ENCODE results near the gene SMG6.
A peak's percentile ranks its signal among the peaks of the same experiment; 100 is the strongest.

SMG6 gene

DNA sequence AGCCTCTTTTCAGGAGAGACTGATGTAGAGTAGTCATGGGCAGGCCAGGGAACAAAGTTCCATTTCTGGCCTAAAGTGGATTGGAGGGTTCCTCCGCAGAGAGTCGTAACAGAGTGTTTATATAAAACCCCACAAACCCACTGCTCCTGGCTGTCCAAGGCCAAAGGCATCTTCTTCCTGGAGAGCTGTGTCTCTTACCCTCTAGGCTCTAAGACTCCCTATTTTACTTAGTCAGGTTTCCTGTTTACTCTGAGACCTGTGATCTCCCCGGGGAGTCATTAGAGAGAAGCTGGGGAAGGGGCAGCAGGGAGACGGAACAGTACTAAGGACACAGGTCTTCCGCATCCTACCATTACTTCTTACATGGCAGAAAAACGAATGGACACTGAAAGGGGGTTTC lies 179.2 kb downstream of the SMG6 start:
- no peak for DNase-seq (ENCODE audit: extremely low spot score, insufficient read length, low read depth)
- FAIRE-seq, result no peak

DNA sequence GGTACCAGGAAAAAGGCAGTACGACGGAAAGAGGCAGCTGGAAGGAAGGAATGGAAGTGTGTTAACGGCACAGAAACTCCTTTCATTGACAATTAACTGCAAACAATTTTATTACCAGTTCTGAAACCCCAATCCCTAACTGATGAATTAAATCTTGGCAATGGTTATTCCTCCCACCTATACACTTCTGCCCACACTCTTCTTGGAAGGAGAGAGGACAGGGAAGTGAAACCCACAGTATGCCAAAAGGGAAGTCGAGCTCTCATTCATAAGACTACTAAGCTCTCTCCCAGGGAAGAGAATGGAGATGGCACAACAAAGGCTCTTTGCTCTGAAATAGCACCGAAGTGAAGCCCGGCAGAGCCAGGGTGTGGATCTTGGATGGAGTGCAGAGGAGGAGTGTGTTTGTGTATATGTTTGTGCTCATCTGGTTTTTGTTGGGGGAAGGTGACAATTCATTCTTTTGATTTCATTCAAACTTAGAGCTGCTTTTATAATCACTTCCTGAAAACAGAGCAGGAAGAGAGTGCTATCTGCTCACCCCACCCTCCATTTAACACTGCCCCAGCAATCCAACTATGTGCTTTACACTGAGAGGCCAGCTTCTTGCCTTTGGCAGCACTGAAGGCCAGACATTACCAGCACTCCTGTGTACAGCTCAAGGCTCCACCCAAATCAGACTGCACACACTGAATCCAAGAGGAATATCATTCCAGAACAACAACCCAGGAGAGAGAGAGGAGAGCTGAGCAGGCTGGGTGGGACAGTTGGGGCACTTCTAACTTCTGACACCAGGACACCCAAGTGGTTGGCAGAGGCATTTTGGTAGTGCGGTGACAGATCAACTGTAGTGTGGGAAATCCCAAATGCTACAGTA lies 180.0 kb downstream of the SMG6 start:
- FAIRE-seq, result peak; percentile 70

DNA sequence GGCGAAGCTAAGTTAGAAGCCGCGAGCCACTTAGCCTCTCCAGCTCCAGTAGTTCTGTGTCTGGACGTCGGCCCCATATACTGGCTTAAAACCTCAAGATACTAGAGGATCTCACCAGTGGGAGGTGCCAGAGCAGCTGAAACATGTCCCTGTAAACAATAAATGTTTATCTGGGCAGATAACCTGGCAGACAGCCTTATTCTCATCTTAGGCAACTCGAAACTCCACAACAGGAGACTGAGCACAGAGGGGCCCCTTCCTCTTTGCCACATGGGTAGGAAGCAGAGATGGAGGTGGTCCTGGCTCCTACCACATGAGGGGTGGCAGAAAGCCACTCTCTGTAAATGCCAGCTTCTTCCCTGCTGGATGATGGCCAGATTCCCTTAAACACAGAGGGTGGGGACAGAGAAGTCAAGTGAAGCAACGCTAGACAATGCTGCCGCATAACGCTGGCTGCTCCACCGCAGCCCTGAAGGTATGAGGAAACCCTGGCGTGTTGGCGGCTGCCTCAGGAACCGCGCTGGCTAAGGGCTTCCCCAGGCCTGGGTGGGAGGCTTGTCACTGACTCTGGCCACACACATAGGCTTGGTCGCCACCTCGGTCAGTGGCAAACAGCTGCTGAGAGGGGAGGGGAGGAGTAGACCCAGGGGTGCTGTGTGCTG lies 180.8 kb downstream of the SMG6 start:
- DNase-seq (ENCODE audit: extremely low spot score, insufficient read length, low read depth) (no peak), FAIRE-seq (no peak)

More for the DNA sequence above, 180.0 kb downstream of the SMG6 start:
- no peak for DNase-seq (ENCODE audit: extremely low spot score, insufficient read length, low read depth)

DNA sequence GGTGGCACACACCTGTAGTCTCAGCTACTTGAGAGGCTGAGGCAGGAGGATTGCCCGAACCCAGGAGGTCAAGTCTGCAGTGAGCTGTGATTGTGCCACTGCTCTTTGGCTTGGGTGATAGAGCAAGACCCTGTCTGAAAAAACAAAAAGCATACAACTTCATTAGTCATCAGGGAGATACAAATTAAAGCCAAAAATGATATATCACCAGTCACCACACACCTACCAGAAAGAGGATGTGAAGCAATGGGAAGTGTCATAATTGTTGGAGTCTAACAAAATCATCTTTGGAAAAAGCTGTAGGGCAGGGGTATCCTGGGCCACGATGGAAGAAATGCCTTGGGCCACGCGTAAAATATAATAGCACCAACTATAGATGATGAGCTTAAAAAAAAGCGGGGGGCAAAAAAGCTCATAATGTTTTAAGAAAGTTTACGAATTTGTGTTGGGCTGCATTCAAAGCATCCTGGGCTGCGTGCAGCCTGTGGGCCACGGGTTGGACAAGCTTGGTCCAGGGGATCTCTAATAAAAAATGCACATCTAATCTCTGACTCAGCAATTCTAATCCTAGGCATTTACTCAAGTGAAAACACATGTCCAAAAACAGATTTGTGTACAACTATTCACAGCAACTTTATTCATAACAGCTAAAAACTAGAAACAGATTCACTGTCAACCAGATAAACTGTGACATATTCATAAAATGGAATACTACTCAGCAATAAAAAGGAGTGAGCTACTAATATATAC lies 182.8 kb downstream of the SMG6 start:
- DNase-seq (ENCODE audit: extremely low spot score, insufficient read length, low read depth), result no peak
- FAIRE-seq, result no peak

DNA sequence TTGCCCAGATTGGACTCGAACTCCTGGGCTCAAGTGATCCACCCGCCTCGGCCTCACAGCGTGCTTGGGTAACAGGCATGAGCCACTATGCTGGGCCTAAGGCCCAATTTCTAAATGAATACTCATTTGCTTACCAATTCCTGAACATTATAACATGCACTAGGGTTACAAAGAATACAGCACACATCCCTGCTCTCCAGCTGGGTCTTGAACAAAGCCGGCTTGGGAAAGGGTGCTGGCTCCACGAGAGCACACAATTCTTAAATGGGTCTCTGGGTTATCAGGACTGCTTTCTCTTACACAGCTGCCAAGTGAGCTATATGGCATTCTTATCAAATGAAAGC lies 190.3 kb downstream of the SMG6 start:
- FAIRE-seq (no peak), DNase-seq (ENCODE audit: extremely low spot score, insufficient read length, low read depth) (no peak)

DNA sequence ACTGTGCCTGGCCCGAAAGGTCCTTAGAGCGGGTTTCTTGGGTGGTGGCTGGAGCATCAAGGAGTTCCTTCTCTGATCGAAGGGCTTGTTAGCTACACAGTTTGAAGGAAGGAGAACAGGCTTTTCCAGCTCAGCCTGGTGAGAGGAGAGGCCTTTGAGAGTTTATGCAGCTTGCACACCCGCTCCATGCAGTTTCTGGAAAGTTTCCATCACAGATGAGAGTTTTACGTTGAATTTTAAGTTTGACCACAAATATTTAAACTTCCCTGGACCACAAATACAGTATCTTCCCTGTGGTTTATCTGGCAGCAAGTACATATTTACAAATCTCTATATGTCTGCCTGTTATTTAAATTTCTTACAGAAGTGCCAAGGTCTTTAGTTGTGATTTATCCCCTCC lies 191.9 kb downstream of the SMG6 start:
- FAIRE-seq (no peak), DNase-seq (ENCODE audit: extremely low spot score, insufficient read length, low read depth) (no peak)

DNA sequence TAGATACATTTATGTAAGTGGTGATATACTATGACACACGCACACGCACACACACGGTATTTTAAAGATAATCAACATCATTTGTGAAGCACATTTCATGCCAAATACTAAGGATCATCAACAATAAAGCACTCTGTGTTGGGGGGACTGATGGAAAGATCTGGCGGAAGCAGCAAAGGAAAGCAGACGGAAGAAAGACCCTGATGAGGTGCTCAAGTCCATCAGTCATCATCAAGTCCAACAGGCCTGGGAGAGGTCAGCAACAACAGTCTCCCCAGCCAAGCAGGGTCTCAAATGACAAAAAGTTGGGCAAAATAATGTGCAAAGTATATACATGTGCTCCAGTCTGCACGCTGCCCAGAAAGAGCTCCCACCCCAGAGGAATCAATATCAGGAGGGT lies 193.1 kb downstream of the SMG6 start:
- no peak for FAIRE-seq
- DNase-seq (ENCODE audit: extremely low spot score, insufficient read length, low read depth), result no peak

DNA sequence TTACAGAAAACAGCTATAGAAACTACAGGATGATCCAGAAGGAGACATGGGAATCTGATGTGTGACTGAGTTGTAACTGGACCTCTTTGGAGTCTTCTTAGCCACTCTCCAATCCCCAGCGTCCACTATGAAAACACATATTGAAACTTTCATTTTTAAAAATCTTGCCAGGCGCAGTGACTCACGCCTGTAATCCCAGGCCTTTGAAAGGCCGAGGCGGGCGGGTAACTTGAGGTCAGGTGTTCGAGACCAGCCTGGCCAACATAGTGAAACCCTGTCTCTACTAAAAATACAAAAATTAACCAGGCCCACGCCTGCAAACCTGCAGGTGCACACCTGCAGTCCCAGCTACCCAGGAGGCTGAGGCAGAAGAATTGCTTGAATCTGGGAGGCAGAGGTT lies 195.4 kb downstream of the SMG6 start:
- no peak for DNase-seq (ENCODE audit: extremely low spot score, insufficient read length, low read depth)
- peak; percentile 33 for FAIRE-seq

DNA sequence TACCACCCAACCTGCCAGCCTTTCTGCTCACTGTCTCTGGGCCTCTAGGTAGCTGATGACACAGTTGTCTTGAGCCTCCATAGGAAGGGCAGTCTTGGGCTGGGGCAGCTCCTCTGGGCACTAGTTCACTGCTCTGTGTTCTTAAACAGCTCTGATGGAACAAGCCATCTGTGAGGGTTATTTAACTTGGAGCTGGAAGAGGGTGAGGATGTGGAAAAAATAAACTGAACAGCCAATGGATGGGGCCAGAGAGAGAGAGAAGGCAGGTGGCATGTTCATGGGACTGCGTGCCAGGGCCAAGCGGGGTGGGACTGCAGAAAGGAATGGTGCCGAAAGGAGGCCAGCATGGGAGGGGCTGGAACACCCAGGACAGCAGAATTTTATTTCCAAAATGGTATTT lies 196.1 kb downstream of the SMG6 start:
- FAIRE-seq (no peak), DNase-seq (ENCODE audit: extremely low spot score, insufficient read length, low read depth) (no peak)

DNA sequence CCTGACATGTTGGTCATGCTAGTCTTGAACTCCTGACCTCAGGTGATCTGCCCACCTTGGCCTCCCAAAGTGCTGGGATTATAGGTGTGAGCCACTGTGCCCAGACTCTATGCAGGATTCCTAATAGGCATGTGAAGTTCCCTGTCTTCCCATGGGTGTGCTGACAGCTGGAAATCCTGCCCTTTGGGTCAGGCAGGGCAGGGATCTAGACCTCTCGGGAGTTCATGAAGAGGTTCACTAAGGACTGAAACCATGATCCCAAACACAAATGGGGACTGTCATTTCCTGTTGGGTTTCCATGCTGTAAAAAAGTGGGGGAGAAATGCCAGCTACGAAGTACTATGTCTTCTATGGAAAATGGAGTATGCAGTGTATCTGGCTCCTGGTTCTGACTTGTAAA lies 196.5 kb downstream of the SMG6 start:
- no peak for DNase-seq (ENCODE audit: extremely low spot score, insufficient read length, low read depth)
- FAIRE-seq, result no peak

DNA sequence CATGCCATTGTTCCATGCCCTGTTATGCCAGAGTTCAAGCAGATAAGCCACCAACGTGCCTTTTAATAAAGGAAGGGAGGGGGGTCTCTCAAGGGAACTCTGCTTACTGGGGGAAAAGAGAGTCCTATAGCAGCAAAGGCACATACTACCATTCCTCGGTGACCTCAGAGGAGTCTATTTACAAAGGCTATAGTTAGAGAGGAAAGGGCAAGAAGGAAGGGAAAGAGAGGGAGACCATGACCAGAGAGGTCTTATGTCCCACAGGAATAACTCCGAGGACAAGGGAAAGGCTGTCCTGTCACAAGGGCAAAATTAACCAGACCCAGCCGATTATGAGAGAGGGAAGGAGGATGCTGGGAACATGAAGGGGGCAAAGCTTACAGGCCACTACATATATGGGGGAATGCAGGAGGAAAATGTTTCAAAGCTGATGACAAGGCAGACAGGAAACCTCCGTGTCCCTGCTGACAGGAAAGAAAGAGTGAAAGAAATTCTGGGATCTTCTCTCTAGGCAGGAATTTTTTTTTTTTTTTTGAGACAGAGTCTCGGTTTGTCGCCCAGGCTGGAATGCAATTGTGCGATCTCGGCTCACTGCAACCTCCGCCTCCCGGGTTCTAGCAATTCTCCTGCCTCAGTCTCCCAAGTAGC lies 197.2 kb downstream of the SMG6 start:
- FAIRE-seq (no peak), DNase-seq (ENCODE audit: extremely low spot score, insufficient read length, low read depth) (no peak)

DNA sequence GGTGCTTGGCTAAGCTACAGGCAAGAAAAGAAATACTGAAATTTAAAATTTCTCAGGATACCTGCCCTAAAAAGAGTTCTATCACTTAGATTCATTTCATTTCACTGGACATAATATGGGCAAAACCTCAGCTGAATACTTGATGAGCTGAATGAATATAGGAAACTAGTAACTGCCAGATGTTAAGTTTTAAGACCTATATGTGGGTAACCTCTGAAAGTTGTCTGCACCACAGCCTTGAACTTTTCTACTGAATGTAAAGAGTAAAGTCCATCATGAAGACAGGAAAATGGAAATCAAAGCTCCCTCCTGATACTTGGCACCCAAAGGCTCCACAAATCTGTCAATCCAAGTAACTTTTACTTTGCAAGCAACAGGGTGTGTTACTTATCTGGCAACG lies 197.9 kb downstream of the SMG6 start:
- no peak for DNase-seq (ENCODE audit: extremely low spot score, insufficient read length, low read depth)
- no peak for FAIRE-seq

DNA sequence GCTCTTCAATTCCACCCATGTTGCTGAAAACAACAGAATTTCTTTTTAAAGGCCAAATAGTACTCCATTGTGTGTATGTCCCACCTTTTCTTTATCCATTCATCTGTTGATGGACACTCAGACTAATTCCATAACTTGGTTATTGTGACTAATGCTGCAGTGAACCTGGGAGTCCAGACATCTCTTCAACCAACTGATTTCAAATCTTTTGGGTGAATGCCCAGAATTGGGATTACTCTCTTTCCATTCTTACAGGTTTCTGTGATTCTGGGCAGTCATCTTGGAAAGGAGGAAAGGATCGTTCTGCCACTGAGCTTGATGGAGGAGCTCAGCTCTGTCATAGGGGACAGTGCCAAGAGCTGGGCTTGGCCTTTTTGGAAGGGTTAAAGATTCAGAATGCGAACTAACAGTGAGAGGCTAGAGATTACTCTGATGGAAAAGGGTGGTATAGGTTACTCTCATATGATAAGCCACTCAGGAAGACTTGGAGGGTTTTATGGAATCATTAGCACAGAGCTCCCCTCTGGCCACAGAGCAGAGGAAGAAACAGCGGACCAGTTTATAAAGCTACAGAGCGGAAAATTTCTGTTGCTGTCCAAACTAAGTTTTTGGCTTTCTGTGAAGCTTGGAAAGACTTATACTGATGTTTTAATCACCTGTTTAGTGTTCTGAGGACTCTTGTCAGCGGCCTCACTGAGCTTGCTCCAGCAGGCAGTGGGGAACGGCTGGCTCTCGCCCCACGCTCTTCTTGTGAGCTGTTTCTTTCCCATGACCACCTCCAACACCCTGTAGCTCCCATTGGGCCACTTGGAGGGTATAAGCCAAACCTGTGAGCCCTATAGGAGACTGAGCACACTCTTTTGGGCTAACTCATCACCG lies 200.4 kb downstream of the SMG6 start:
- FAIRE-seq (no peak), DNase-seq (ENCODE audit: extremely low spot score, insufficient read length, low read depth) (no peak)

DNA sequence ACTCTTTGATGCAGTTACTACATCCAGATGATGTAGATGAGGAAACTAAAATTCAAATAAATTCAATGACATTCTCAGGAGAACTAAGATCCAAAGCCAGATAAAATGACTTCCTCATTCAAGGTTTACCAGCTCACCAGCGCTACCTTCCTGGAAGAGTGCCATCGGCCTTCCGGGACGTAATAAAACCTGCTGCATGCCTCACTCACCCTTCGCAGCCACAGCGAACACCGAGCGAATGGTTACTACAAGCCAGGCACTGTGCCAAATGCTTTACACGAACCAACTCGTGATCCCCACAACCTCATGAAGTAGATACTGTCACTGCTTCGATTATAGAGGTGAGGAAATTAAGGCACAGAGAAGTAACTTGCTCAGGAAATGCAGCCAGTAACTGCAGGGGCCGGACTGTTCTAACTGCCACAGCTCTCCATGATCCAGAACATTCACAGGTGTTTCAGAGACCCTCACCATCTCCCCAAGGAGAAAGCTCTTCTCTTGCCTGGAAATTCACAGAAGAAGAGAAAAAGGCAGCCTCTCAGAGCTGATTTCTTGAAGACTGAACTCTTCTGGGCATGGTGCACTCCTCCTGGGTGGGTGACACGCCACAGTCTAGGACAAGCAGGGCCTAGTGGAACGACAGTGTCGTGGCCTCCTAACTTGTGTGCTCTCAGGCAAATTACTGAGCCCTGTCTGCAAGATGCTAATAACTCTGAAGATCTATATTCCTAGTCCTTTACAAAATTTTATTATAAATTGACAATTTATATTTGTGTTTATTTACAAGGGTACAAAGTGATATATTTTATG lies 201.9 kb downstream of the SMG6 start:
- FAIRE-seq, result no peak
- no peak for DNase-seq (ENCODE audit: extremely low spot score, insufficient read length, low read depth)

DNA sequence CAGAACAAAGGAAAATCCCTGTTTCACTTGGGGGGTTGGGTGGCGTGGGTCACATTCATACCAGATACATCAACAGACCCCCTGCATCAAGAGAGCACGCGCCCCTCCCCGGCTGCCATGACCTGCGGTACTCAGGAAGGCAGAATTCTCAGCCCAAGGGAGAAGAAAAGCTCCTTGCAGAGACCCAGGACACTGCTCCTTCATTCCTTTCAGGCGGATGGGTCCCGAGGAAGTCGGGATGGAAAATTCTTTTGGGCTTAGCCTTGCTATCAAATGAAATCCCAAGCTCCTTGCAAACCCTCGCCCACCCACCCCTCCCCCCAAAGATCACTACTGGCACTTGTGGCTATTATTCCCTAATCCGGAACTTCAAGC lies 208.1 kb downstream of the SMG6 start:
- DNase-seq (ENCODE audit: extremely low spot score, insufficient read length, low read depth) (no peak), FAIRE-seq (no peak)

DNA sequence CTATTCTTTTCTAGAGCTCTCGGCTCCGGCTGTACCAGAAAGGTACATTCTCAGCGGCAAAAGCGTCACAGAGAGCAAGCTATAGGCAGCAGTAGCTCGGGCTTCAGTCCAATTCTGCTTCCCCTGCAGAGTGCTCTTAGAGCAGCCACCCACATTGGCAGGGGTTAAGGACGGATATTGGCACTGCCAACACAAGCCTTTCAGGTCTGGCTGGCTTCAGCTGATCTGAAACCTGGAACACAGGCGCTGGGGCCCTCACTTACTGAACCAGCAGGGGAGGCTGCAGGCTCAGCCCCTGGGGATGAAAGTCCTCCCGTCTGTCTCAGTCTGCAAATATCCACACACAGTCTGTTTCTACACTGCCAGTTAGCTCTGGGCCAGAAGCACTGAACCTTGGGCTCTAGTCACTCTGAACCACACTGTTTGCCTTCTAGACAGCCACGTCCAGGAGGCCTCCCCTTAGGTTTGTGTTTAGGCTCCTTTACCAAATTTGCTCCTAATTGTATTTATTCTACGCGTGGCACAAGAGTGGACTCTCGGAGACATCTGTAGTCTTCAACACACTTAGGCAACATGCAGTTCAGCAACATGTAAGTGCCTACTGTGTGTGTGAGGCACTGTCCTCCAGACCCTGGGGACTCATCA lies 208.6 kb downstream of the SMG6 start:
- FAIRE-seq (no peak), DNase-seq (ENCODE audit: extremely low spot score, insufficient read length, low read depth) (no peak)

DNA sequence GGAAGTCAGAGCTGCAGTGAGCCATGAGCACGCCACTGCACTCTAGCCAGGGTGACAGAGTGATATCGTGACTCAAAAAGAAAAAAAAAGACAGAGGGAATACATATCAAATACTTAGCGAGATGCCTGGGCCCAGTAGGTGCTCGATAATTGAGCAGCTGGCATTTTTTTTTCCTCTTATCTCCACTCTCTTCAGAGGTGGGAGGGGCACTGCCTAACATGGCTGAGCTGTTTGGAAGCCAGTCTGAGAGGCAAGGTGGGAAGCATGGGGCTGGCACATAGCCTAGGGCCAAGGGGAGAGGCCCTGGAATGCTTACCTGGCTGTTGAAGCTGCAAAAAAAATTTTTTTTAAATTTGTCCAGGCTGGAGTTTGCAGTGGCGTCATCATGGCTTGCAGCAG lies 210.2 kb downstream of the SMG6 start:
- FAIRE-seq, result no peak

DNA sequence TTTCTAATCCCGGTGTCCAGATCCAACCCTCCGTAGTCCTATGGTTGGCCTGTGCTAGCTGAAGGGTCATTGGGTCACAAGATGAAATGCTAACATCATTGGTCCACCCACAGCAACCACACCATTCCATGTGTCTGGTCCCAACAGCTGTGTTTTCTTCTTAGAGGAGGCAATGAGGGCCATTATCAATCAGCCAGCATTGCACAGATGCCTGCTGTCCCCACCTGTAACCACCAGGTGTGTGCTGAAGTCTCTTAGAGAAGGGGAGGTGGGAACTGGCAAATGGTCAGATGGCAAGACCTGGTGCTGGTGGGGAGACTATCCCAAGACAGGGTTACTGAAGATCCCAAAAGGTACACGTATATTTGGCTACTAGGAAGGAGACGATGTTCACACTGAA lies 211.3 kb downstream of the SMG6 start:
- no peak for FAIRE-seq

More for the DNA sequence above, 210.2 kb downstream of the SMG6 start:
- no peak for DNase-seq (ENCODE audit: extremely low spot score, insufficient read length, low read depth)

More for the DNA sequence above, 211.3 kb downstream of the SMG6 start:
- DNase-seq (ENCODE audit: extremely low spot score, insufficient read length, low read depth), result no peak

All from GM18507 (cell line).